ENCODE data around the gene HOXA6. TPM values are rescaled to one million over a fixed set of nuclear protein-coding genes. Genes with fewer than 3 reads are reported as not detected.

The HOXA6 gene
- total RNA-seq, 4 donors from 2014 or later = 1.1 to 13.1 (median 6.4) TPM

- ATAC-seq (ENCODE audit: low FRiP score) (no peak), DNase-seq (ENCODE audit: low spot score) (peak; percentile 18)
- TF ChIP-seq, protein P1, sequence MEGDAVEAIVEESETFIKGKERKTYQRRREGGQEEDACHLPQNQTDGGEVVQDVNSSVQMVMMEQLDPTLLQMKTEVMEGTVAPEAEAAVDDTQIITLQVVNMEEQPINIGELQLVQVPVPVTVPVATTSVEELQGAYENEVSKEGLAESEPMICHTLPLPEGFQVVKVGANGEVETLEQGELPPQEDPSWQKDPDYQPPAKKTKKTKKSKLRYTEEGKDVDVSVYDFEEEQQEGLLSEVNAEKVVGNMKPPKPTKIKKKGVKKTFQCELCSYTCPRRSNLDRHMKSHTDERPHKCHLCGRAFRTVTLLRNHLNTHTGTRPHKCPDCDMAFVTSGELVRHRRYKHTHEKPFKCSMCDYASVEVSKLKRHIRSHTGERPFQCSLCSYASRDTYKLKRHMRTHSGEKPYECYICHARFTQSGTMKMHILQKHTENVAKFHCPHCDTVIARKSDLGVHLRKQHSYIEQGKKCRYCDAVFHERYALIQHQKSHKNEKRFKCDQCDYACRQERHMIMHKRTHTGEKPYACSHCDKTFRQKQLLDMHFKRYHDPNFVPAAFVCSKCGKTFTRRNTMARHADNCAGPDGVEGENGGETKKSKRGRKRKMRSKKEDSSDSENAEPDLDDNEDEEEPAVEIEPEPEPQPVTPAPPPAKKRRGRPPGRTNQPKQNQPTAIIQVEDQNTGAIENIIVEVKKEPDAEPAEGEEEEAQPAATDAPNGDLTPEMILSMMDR (IDR thresholded peaks at IDR 0.05) = no peak
Observed at GRCh38 chr7:27175626-27176523, 28.3 kb upstream of the HOXA6 start.

DNA sequence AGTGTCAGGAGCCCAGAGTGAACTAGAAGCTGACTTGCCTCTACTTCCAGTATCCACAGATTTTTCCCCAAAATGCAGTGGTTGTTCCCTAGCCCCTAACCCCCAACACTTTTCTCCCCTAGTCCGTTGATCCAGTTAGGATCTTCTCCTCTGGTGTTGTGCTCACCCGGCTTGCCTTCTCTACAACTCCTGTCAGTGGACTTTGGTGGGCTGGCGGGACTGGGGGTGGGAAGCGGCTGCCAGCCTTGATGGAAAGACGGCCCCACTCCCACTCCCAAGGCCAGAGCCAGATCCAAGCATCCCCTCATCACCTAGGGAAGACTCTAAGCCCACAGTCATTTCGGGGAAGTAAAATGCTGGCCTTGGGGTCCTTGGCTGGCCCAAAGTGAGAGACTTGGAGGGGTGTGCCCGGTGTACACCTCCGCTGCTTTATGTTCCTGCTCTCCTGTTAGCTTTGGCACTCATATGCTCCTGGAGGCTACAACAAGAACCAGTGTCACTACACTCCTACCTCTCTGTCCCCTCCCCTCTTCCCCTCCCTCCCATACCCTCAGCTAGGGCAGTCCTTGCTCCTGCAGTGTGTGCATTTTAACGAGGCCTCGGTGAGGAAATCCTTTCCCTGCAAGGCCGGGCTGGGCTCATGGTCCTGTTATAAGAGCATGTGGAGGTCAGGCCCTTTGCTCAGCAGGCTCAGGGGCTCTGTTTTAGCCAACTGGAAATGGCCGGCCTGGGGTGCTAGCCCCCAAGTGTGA lies 27.5 kb upstream of the HOXA6 start:
- peak; percentile 12 for DNase-seq (ENCODE audit: low spot score)
- TF ChIP-seq, protein P1 (IDR thresholded peaks at IDR 0.05) = no peak
- ATAC-seq (ENCODE audit: low FRiP score) = no peak

GRCh38 chr7:27173956-27174873 lies 26.6 kb upstream of the HOXA6 start, which contains the start of gene HOXA10:
TSS of gene HOXA10 (minus strand) at chr7:27174320. CDS start at chr7:27174306, 14 bp downstream.
- ATAC-seq (ENCODE audit: low FRiP score) = no peak
- peak; percentile 14 for DNase-seq (ENCODE audit: low spot score)
- TF ChIP-seq, protein P1 (IDR thresholded peaks at IDR 0.05) = no peak

- DNase-seq (ENCODE audit: low spot score) = peak; percentile 21
- TF ChIP-seq, protein P1 (IDR thresholded peaks at IDR 0.05) = no peak
- ATAC-seq (ENCODE audit: low FRiP score) = no peak
Observed at GRCh38 chr7:27173511-27173955, 26.0 kb upstream of the HOXA6 start.

DNA sequence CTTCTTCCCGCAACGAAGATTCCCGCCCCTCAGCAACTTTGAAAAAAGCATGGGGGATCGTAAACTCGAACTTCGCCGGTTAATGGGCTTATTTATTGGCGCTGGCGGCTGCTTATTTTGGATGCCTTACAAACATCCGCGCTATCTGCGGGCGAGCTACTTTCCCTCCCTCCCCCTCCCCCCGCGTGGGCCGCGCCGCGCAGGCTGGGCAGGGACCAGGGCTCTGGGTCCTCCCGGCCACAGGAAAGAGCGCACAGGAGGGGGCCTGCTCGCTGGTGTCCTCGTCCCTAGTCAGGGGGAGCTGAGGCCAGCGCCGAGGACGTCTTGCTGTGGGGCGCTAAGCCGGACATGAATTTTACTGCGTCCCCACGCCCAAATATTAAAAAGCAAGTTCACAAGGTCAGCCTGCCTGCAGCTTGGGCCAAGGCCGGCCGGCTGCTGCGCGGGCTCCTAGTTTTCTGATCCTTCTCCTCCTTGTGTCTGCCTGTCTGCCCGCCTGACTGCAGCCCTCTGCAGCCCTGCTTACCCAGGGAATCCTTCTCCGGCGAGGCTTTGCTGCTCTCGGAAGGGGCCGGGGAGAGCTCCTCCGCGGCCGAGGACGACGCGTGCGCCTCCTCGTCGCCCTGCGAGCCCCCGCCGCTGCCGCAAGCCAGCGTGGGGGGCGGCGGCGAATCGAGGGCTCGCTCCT lies 25.4 kb upstream of the HOXA6 start:
- TF ChIP-seq, protein P1 (IDR thresholded peaks at IDR 0.05) = no peak
- peak; percentile 29 for ATAC-seq (ENCODE audit: low FRiP score)
- peak; percentile 22 for DNase-seq (ENCODE audit: low spot score)

- DNase-seq (ENCODE audit: low spot score) = peak; percentile 16
- no peak for ATAC-seq (ENCODE audit: low FRiP score)
- TF ChIP-seq, protein P1 (IDR thresholded peaks at IDR 0.05) = no peak
Observed at GRCh38 chr7:27172315-27172774, 24.8 kb upstream of the HOXA6 start.
